ENCODE data around the gene LYRM4.

GRCh38 chr6:5084781-5085647 is 175.7 kb downstream of the LYRM4 start, which contains the start of gene PPP1R3G:
- TF ChIP-seq, protein P1, sequence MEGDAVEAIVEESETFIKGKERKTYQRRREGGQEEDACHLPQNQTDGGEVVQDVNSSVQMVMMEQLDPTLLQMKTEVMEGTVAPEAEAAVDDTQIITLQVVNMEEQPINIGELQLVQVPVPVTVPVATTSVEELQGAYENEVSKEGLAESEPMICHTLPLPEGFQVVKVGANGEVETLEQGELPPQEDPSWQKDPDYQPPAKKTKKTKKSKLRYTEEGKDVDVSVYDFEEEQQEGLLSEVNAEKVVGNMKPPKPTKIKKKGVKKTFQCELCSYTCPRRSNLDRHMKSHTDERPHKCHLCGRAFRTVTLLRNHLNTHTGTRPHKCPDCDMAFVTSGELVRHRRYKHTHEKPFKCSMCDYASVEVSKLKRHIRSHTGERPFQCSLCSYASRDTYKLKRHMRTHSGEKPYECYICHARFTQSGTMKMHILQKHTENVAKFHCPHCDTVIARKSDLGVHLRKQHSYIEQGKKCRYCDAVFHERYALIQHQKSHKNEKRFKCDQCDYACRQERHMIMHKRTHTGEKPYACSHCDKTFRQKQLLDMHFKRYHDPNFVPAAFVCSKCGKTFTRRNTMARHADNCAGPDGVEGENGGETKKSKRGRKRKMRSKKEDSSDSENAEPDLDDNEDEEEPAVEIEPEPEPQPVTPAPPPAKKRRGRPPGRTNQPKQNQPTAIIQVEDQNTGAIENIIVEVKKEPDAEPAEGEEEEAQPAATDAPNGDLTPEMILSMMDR (IDR thresholded peaks at IDR 0.05), result no peak
- TF ChIP-seq POLR2A (IDR thresholded peaks at IDR 0.05), result no peak

Measured in right lobe of liver (tissue), 4 donors.